HG03108 (cell line): ENCODE data around the gene NAIF1.
"Not testable (repeated sequence)": the region's sequence is repeated elsewhere in the genome, so short reads cannot be mapped to it uniquely, and the experiment has no call there.

Experiments
- ATAC-seq: cut with Tn5 transposase; IDR thresholded peaks from one replicate; pipeline ENCODE4 v1.9.1; 2021; ENCODE audit warnings: moderate library complexity; ENCODE audit not compliant: unreplicated experiment

The NAIF1 gene

GRCh38 chr9:128062279-128062678 lies 4.8 kb downstream of the NAIF1 start:
- ATAC-seq, result no peak

DNA sequence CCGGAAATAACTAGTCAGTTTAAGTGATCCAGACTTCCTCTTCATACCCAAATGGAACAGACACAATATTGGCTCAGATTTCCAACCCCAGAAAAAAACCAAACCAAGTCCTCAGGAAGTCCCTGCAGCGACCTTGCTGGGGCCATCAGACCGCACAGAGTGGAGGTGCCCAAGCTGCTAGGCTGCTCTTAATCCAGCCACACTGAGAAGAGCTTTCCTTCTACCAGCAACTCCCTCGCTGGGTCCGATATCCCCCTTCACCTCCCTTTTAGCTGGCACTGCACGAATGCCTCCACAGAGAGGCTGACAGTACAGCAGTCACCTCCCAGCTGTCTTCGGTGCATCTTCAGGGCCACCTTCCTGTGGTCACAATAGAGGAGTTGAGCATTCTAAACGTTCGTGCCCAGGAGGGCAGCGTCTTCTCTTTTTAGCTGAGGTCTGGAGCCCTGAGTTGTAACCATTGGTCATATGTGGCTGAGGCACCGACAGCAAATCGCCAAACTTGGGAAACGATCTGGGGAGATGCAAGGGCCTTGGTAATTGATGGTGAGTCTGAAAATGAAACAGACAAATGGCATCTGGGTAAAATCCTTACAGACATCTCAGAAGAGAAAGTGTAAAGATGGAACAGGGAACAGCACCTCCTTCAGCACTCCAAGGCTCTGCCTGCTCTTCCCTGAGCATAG lies 5.7 kb downstream of the NAIF1 start:
- ATAC-seq, result no peak

DNA sequence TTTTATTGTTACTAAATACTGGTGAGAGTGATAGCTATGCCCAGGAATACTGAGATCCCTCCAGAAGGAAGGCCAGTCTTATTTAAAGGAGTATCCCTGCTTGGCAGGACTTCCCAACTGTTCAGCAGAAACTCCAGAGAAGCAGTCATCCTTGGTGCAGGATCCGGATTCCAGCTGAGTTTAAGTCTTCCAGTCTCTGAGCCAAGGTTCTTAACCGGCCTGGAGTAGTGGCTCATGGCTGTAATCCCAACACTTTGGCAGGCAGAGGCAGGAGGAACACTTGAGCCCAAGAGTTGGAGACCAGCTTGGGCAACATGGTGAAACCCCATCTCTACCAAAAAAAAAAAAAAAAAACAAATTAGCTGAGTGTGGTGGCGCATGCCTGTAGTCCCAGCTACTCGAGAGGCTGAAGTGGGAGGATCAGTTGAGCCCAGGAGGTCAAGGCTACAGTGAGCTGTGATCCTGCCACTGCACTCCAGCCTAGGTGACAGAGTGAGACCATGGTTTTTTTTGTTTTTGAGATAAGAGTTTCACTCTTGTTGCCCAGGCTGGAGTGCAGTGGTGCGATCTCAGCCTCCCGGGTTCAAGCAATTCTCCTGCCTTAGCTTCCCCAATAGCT lies 7.6 kb downstream of the NAIF1 start:
- no peak for ATAC-seq

GRCh38 chr9:128057724-128058409 lies 9.3 kb downstream of the NAIF1 start:
- no peak for ATAC-seq

- no peak for ATAC-seq
These were observed 10.0 kb downstream of the NAIF1 start for GRCh38 chr9:128056887-128057723.

DNA sequence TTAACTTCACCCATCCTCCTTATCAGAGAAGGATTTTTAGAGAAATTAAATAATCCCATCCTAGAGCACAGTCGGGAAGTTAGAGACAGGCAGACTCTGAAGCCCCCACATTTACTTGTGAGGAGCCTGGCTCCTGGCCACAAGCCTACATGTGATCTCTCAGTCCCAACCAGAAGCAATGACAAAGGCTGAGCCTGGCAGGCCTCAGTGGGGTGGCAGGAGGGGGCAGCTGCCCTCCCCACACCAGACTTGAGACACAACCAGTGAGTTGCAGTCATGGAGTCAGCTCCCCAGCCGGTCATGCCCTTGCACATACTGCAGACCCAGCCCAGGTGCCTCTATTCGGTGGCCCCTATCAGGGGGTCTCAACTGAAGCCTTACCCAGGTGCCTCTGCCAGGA lies 11.0 kb downstream of the NAIF1 start:
- ATAC-seq, result no peak

DNA sequence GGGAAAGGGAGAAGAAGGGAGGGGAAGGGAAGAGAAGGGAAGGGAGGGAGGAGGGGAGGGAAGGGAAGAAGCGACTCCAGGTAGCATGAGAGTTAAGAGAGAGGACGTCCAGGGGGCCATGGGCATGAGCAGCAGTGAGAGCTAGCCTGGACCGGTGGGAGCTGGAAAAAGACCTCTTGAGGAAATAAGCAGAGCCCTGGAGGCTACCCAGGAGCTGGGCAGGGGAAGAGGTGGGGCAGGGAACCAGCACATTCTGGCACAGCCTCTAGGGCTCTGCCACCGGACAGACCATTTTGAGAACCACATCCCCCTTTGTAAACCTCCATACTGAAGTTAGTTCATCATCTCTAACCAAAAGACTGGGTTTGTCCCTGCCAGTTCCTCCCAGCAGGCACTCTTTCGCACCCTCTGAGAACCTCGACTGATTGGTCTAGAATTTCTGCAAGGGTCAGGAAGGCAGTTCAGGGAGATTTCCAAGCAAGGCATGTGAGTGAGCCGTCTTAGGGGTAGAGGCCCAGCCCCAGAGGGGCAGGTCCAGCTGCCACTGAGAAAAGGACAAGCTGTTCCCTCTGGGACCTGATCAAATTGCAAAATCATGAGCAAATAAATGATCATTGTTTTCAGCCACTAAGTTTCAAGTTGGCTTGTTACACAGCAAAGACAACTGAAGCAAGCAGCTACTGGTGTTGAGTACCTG lies 11.6 kb downstream of the NAIF1 start:
- ATAC-seq, result no peak

GRCh38 chr9:128054087-128054486 lies 13.0 kb downstream of the NAIF1 start:
- no peak for ATAC-seq

- no peak for ATAC-seq
These were observed 13.6 kb downstream of the NAIF1 start for GRCh38 chr9:128053560-128053959.

GRCh38 chr9:128051932-128052709 lies 15.0 kb downstream of the NAIF1 start:
- ATAC-seq, result no peak

DNA sequence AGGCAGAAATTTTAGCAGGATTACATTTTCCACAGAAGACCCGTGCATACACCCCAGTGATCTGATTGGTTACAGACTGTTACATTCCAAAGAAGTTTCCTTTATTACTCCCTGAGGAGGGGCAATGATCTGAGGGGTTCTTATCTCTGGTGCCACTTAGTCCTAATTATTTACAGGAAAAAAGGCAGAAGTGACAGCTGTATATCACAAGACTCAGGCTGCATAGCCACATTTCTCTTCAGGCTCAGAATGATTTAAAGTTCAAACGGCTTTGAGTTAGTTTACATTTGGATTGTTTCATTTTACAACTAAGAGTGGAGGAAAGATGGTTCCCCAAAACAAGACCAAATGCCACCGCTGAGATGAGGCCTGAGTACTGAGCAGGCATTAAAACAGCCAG lies 17.3 kb downstream of the NAIF1 start:
- ATAC-seq, result no peak

- no peak for ATAC-seq
These were observed 18.5 kb downstream of the NAIF1 start for GRCh38 chr9:128048663-128049062.

DNA sequence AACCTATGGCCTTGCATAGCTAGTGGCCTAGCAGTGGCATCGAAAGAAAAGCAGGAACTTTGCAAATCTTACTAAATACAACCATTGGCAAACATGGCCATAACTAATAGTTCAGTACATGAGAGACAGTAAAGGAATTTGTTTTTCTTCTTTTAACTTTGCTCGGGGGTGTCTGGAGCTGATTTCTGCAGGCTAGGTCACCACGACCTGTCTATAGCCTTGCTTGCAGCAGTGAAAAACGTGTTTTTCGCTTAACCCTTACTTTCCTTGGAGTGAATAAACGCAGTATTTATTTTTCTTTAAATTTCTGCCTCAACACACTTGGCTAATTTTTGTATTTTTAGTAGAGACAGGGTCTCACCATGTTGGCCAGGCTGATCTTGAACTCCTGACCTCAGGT lies 19.9 kb downstream of the NAIF1 start:
- ATAC-seq, result no peak

- no peak for ATAC-seq
These were observed 21.3 kb downstream of the NAIF1 start for GRCh38 chr9:128045831-128046230.

- not testable (repeated sequence) for ATAC-seq
These were observed 21.7 kb downstream of the NAIF1 start for GRCh38 chr9:128045409-128045808.

DNA sequence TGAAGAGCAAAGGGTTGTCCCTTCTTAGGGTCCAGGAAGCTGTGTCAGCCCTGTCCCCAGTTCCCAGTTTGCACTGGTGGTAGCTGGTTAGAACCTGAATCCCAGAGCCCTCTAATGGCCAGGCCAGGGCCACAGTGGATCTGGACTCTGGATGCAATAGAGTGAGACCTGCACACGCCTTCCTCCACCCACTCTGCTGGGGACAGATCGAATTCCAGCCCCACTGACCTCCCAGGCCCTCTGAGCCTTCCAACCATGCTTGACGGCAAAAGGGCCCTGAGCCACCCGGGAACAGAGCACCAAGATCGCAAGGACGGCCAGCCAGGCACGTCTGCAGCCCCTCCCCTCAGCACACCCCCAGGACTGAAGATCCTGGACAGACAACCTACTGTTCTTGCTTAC lies 23.7 kb downstream of the NAIF1 start:
- ATAC-seq, result no peak

DNA sequence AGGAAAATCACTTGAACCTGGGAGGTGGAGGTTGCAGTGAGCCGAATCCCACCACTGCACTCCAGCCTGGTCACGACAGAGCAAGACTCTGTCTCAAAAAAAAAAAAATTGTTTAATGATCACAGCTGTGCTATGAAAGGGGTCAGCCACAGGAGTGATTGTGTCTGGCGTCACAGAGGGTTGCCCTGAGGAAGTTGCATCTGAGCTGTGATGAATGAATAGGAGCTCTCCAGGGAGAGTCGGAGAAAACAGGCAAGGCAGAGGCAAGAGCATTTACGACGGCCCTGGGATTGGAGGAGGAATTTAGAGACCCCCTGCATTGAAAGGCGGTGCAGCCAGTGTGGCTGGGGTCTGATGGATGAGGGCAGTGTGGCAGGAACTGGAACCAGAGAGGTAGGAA lies 25.1 kb downstream of the NAIF1 start:
- no peak for ATAC-seq

DNA sequence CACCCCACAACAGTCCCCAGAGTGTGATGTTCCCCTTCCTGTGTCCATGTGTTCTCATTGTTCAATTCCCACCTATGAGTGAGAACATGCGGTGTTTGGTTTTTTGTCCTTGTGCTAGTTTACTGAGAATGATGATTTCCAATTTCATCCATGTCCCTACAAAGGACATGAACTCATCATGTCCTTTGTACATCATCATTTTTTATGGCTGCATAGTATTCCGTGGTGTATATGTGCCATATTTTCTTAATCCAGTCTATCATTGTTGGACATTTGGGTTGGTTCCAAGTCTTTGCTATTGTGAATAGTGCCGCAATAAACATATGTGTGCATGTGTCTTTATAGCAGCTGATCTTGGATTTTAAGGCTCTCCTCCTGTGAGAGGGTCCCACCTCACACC lies 26.3 kb downstream of the NAIF1 start:
- ATAC-seq, result not testable (repeated sequence)

DNA sequence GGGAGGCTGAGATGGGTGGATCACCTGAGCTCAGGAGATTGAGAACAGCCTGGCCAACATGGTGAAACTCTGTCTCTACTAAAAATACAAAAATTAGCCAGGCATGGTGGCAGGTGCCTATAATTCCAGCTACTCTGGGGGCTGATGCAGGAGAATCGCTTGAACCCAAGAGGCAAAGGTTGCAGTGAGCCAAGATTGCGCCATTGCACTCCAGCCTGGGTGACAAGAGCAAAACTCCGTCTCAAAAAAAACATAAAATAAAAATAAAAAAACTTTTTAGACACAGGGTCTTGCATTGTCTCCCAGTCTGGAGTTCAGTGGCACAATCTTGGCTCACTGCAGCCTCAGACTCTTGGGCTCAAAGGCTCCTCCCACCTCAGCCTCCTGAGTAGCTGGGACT lies 30.6 kb downstream of the NAIF1 start:
- ATAC-seq, result not testable (repeated sequence)
